Uterus (tissue), 4 donors: ENCODE results near the gene ZNF783. TPM values are rescaled to one million over a fixed set of nuclear protein-coding genes. Genes with fewer than 3 reads are reported as not detected.
"Not testable (repeated sequence)": the region's sequence is repeated elsewhere in the genome, so short reads cannot be mapped to it uniquely, and the experiment has no call there.

Source experiments
- DNase-seq, 2 donors: peaks; one replicate each; pipeline ENCODE4 v3.0.0-alpha.2; 2019 to 2020
- H3K27ac ChIP-seq, 2 donors: fragments of 200-600 bp; sonication (generic); 1 replicate in 1 of 2; 2 replicates in 1 of 2; pipeline ENCODE4 v1.5.1; 2016 to 2018
- H3K27me3 ChIP-seq, 2 donors: fragments of 200-600 bp; sonication (generic); one replicate each; pipeline ENCODE4 v1.5.1; 2018 to 2019; ENCODE audit warnings: control low read depth in 1 of 2
- H3K36me3 ChIP-seq, 2 donors: fragments of 200-600 bp; sonication (generic); one replicate each; pipeline ENCODE4 v1.5.1; 2019; ENCODE audit warnings: control low read depth in 1 of 2
- H3K4me1 ChIP-seq, 2 donors: fragments of 200-600 bp; sonication (generic); one replicate each; pipeline ENCODE4 v1.5.1; 2018 to 2019; ENCODE audit warnings: control low read depth in 1 of 2
- H3K4me3 ChIP-seq, 2 donors: fragments of 200-600 bp; sonication (generic); 1 replicate in 1 of 2; 2 replicates in 1 of 2; pipeline ENCODE4 v1.5.1; 2018 to 2019; ENCODE audit warnings: mild to moderate bottlenecking in 1 of 2
- H3K9me3 ChIP-seq, 2 donors: fragments of 200-600 bp; sonication (generic); one replicate each; pipeline ENCODE4 v1.5.1; 2019; ENCODE audit warnings: control low read depth in 1 of 2
- CTCF ChIP-seq, 4 experiments: fragments of 200-600 bp in 2 of 4; fragments of 450-650 bp in 2 of 4; sonication (generic) in 2 of 4; IDR thresholded peaks; one replicate each; pipeline ENCODE4 v1.5.1; 2016 to 2019; ENCODE audit warnings: antibody characterized with exemption in 4 of 4, mild to moderate bottlenecking in 2 of 4, moderate library complexity in 1 of 4
- POLR2A ChIP-seq, 2 donors: fragments of 450-650 bp; IDR thresholded peaks; one replicate each; pipeline ENCODE4 v1.6.1; 2016; ENCODE audit warnings: antibody characterized with exemption in 2 of 2, mild to moderate bottlenecking in 1 of 2, moderate library complexity in 1 of 2
- intact Hi-C: fragments of 100-400 bp; cut with DNase I; formaldehyde crosslinking; loops from one replicate; pipeline ENCODE4 v1.15.1; 2023; ENCODE audit warnings: low total_unique reads
- total RNA-seq, 4 donors: library from RNA; depleted of rRNA in 3 of 4; stranded (reverse); fragments of >200 nt in 3 of 4; gene quantifications; one replicate each; pipeline versions ENCODE4 v1.1.0 to v1.2.4, GENCODE V29; 2014 to 2023
- donor health status: DM: yes; HTN: yes; CAD: no.

Gene ZNF783
- total RNA-seq, 4 donors from 2014 or later, result 2.6 to 26.7 (median 19.3) TPM

GRCh38 chr7:149229526-149229925 is 32.5 kb upstream of the ZNF783 start:
- H3K9me3 ChIP-seq, result no peaks in the 10 kb centered on the region
- no peaks in the 10 kb centered on the region for H3K4me1 ChIP-seq
- DNase-seq, result no peak
- TF ChIP-seq POLR2A (IDR thresholded peaks at IDR 0.05) (no peak), CTCF (IDR thresholded peaks at IDR 0.05) (no peak)
- intact Hi-C loops, result no loop called here
- no peaks in the 10 kb centered on the region for H3K36me3 ChIP-seq
- no peak overlapping the region for H3K27ac ChIP-seq
- H3K27me3 ChIP-seq, result no peaks in the 10 kb centered on the region
- H3K4me3 ChIP-seq, result no peak overlapping the region

- Histone ChIP-seq H3K9me3 (no peaks in the 10 kb centered on the region), H3K27ac (no peak overlapping the region), H3K4me3 (no peak overlapping the region), H3K4me1 (no peaks in the 10 kb centered on the region), H3K27me3 (no peaks in the 10 kb centered on the region), H3K36me3 (no peaks in the 10 kb centered on the region)
- intact Hi-C loops, result no loop called here
- DNase-seq, result no peak
- TF ChIP-seq CTCF (IDR thresholded peaks at IDR 0.05) (no peak), POLR2A (IDR thresholded peaks at IDR 0.05) (no peak)
Measured at GRCh38 chr7:149232362-149232761, 29.6 kb upstream of the ZNF783 start.

GRCh38 chr7:149233655-149234204 is 28.3 kb upstream of the ZNF783 start:
- H3K9me3 ChIP-seq, H3K4me3 ChIP-seq, H3K27me3 ChIP-seq, DNase-seq, H3K4me1 ChIP-seq, H3K27ac ChIP-seq, intact Hi-C loops, H3K36me3 ChIP-seq: not testable (repeated sequence)

- no peak for TF ChIP-seq CTCF (IDR thresholded peaks at IDR 0.05)
- no peak for TF ChIP-seq POLR2A (IDR thresholded peaks at IDR 0.05)
- intact Hi-C loops, result no loop called here
- no peak overlapping the region for H3K4me3 ChIP-seq
- H3K9me3 ChIP-seq, result no peaks in the 10 kb centered on the region
- no peak overlapping the region for H3K27ac ChIP-seq
- H3K36me3 ChIP-seq, result no peaks in the 10 kb centered on the region
- H3K27me3 ChIP-seq, result no peaks in the 10 kb centered on the region
- DNase-seq, result no peak
- H3K4me1 ChIP-seq, result peaks cover 2 to 11% of the 10 kb centered on the region in 2 donors
Measured at GRCh38 chr7:149237502-149237901, 24.5 kb upstream of the ZNF783 start.

GRCh38 chr7:149238051-149238450 is 23.9 kb upstream of the ZNF783 start:
- no peak overlapping the region for H3K27ac ChIP-seq
- TF ChIP-seq CTCF (IDR thresholded peaks at IDR 0.05) (no peak), POLR2A (IDR thresholded peaks at IDR 0.05) (no peak)

More at GRCh38 chr7:149238051-149238450, 23.9 kb upstream of the ZNF783 start:
- no peak for DNase-seq
- Histone ChIP-seq H3K36me3 (no peaks in the 10 kb centered on the region), H3K4me1 (peaks cover 3 to 11% of the 10 kb centered on the region in 2 donors), H3K9me3 (no peaks in the 10 kb centered on the region), H3K27me3 (no peaks in the 10 kb centered on the region), H3K4me3 (no peak overlapping the region)
- intact Hi-C loops, result no loop called here
